Inflammatory macrophage treated with lipopolysaccharide for 4 hours (primary cell): ENCODE data around the gene CFAP298.
"Not testable (repeated sequence)": the region's sequence is repeated elsewhere in the genome, so short reads cannot be mapped to it uniquely, and the experiment has no call there.

Experiments
- DNase-seq: peaks from one replicate; pipeline ENCODE4 v3.0.0-alpha.2; 2020

The CFAP298 gene

GRCh38 chr21:32612075-32612998, at the start of gene CFAP298:
Gene CFAP298, minus strand, starts transcription at chr21:32612377. Its CDS starts 134 bp downstream, at chr21:32612243.
- peak; percentile 93 for DNase-seq

GRCh38 chr21:32661026-32661782, 49.0 kb upstream of the CFAP298 start:
- DNase-seq: not testable (repeated sequence)

GRCh38 chr21:32658524-32658923, 46.3 kb upstream of the CFAP298 start:
- DNase-seq: no peak

GRCh38 chr21:32653326-32653901, 41.2 kb upstream of the CFAP298 start:
- no peak for DNase-seq

- no peak for DNase-seq
These were observed 36.0 kb upstream of the CFAP298 start for GRCh38 chr21:32648165-32648564.

- no peak for DNase-seq
These were observed 33.3 kb upstream of the CFAP298 start for GRCh38 chr21:32645261-32646182.

GRCh38 chr21:32641710-32642698, 29.8 kb upstream of the CFAP298 start:
- no peak for DNase-seq

GRCh38 chr21:32626621-32627196, 14.5 kb upstream of the CFAP298 start:
- peak; percentile 39 for DNase-seq

GRCh38 chr21:32618218-32618617, 6.0 kb upstream of the CFAP298 start:
- not testable (repeated sequence) for DNase-seq

GRCh38 chr21:32613436-32614043, 1.4 kb upstream of the CFAP298 start:
- DNase-seq: no peak

GRCh38 chr21:32612999-32613337, 791 bp upstream of the CFAP298 start:
- DNase-seq: no peak

- DNase-seq: peak; percentile 24
These were observed 643 bp downstream of the CFAP298 start for GRCh38 chr21:32611471-32611997.

GRCh38 chr21:32610940-32611339, 1.2 kb downstream of the CFAP298 start:
- DNase-seq: not testable (repeated sequence)

GRCh38 chr21:32608851-32609250, 3.3 kb downstream of the CFAP298 start:
- no peak for DNase-seq

GRCh38 chr21:32605469-32605868, 6.7 kb downstream of the CFAP298 start:
- no peak for DNase-seq

GRCh38 chr21:32604464-32604863, 7.7 kb downstream of the CFAP298 start:
- DNase-seq: no peak

GRCh38 chr21:32603131-32603530, 9.0 kb downstream of the CFAP298 start:
- no peak for DNase-seq

GRCh38 chr21:32602099-32602498, 10.1 kb downstream of the CFAP298 start:
- DNase-seq: no peak

GRCh38 chr21:32599526-32599925, 12.7 kb downstream of the CFAP298 start:
- DNase-seq: no peak

- DNase-seq: no peak
These were observed 13.1 kb downstream of the CFAP298 start for GRCh38 chr21:32599091-32599490.
